GM11168 (cell line): ENCODE measurements around the gene PLCL1.

ENCODE experiments used
- in situ Hi-C: fragments of 300-500 bp; cut with MboI; formaldehyde crosslinking; loops from one replicate; pipeline ENCODE4 v1.12.0; 2022; ENCODE audit warnings: low sequenced_read_pairs; ENCODE audit not compliant: unreplicated experiment

PLCL1 gene

GRCh38 chr2:197914778-197915177, 110.4 kb downstream of the PLCL1 start:
- in situ Hi-C loops = no loop called here

GRCh38 chr2:197915548-197916265, 111.3 kb downstream of the PLCL1 start:
- in situ Hi-C loops = no loop called here

DNA sequence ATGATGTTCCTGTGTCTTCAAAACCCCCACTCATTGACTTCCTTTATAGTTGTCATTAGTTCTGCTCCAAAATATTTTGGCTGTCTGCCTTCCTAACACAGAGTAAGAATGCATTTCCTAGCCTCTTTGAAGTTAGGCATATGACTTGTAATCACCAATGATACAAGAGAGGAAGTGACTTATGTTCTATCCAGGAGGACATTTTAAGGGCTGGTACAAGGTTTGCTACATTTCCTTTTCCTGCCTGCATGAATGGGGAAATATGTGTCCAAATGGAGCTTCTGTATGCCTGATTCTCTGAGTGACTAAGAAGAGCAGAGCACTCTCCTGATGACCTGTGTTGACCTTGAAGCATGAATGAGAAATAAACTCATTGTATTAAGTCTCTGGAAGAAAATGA, 115.1 kb downstream of the PLCL1 start:
- in situ Hi-C loops = no loop called here

GRCh38 chr2:197920088-197920487, 115.7 kb downstream of the PLCL1 start:
- in situ Hi-C loops = no loop called here

DNA sequence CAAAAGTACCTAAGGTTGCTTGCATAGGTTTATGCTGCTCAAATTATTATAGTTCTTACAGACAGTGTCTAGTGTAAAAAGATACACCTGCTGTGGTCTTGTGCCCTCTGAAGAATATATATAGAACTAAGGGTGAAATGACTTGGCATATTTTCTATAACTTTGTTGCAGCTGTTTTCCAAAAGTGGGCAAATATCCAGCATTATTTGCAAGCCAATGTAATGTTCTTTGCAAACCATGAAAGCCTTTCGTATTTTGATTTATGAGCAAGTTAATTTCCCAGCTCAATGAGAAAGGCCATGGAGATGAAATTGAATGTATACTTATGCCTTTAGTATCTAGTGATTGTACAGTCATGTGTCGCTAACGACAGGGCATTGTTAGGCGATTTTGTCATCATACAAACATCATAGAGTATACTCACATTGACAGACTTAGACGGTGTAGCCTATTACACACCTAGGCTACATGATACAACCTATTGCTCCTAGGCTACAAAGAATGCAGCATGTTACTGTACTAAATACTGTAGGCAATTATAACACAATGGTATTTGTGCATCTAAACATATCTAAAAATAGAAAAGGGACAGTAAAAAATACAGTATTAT, 116.3 kb downstream of the PLCL1 start:
- in situ Hi-C loops = no loop called here

DNA sequence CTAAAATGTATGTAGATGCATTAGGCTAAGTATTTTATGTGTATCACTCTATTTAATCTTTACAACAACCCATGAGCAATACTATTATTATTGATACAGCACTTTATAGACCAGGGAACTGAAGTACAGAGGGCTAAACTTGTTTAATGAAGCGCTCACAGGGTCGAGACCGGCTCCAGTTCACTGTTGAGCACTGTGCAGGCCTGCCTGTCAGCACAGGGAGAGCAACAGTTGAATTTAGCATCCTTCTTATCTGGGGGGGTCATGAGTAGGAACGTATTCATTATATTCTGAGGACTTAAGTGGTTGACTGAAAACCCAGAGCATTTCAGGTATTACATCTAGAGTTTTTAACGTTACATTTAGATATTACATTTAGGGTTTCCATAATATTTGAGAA, 120.1 kb downstream of the PLCL1 start:
- in situ Hi-C loops = no loop called here

DNA sequence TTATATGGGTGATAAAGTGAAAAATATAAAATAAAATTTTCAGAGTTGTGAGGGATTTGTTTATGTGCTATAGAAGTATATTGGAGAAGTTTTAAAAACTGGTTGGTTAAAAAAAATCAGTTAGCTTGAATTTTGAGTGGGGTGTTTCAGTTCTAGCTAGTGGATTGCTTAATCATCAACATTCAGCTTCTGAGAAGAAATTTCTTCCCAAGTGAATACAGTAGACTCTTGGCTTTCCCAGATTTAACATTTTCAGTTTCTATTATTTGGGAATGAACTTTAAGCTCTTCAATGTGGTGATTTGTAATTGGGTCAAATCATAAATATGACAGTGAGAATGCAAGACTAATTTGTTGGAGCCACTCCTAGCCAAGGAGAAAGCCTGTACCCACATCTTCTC, 120.8 kb downstream of the PLCL1 start:
- in situ Hi-C loops = no loop called here

DNA sequence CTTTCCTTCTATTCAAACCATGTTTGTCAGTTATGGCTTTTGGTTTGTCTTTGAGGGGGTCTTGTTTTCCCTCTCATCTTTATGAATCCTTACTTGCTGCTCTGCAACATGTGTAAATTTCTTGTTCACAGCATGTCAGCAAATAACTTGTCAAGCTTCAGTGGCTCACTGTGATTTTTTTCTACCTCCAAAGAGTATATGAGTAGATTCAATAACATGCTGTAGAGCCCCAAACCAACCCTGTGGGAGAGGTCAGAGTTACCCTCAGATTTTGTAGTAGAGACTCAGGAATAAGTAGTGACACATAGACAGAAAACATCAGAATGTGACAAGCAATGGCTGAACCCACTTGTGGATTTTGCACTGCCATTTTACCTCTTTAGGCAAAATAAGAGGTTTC, 121.6 kb downstream of the PLCL1 start:
- in situ Hi-C loops = no loop called here

DNA sequence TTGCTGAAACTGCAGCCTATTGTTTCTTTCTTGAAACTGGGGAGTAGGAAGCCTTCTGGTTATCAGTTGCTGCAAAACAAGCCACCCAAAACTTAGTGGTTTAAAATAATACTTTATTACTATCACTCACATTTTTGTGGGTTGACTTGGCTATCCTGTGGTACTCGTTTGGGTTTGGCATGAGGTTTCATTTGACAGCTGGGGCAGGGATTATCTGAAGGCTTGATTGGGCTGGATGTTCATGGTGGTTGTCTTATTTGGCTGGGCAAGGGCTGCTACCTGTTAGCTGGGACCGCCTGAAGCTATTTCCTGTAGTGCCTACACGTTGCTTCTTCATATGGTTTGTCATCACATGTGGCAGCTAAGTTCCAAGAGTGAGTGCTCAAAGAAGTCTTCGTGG, 122.3 kb downstream of the PLCL1 start:
- in situ Hi-C loops = no loop called here

DNA sequence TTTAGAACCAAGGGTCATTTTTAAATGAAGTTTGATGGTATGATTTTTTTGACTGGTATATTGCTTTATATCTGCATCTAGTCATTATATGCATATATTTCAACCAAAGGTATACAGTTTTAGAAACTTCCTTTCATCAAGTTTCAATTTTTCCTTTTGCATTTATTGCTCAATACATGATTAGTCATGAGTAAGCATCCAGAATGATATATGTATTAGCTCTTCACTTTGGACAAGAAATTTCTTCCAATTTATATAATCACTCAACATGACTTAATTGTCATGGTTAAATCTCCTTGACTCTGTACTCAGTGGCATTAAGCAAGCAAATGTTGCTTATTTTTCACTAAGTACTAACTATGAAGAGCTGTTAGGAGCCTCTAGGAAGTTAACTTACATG, 123.6 kb downstream of the PLCL1 start:
- in situ Hi-C loops = no loop called here

GRCh38 chr2:197929008-197929885, 124.9 kb downstream of the PLCL1 start:
- in situ Hi-C loops = no loop called here

GRCh38 chr2:197929886-197930227, 125.5 kb downstream of the PLCL1 start:
- in situ Hi-C loops = no loop called here

DNA sequence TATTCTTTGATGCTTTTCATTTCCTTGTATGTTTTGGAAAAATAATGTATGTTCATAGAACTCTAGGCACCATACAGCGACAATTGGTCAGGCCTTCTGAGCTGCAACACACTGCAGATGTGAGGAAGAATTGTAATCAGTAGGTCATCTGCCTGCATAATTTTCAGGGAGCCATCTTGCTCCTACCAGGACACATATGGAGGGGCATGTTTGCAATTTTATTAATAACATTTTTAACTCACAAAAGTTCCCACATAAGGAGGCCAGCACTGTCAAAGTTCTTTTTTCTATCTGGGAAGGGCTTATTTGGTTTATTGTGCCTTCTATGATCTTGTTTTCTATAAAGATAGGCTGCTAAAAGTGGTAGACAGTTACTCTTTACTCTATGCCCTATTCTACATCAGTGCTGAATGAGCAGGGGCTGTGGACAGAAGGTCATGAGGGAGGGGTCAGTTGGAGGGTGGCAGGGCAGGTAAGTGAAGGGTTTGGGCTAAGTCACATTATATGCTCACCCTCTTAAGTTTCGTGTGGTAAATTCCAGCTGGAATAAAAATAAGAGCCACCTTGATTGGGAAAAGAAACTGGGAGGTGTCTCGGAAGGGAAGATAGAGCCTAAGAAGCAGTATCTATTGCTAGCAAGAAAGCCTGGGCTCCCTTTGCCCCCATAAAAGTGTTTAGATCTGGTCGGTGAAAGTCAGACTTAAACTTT, 126.3 kb downstream of the PLCL1 start:
- in situ Hi-C loops = no loop called here

DNA sequence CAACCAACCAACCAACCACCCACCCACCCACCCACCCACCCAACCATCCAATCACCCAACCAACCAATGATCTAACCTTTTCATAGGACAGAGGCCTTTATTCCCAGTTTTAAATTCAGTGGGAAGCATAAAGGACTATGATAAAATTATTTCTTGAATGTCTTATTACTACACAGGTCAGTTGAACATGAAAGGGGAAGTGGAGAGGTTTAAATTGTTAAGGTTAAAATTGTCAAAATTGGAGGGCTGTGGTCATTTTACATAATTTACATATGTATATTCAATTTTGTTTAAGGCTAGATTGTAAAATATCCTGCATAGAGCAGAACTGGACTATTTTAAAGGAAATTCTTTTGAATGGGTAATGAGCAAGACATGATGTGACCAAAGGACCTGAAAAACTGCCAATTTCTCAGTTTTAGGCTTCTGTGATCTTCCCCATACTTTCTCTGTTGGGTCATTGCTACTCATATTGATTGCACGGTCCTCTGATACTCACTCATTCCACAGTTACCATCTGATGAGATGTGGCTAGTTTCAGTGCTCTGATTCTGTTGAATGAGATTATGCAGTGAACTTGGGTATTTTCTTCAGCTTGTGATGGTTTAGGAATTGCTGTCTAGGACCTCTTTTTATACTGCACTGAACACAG, 127.4 kb downstream of the PLCL1 start:
- in situ Hi-C loops = no loop called here

DNA sequence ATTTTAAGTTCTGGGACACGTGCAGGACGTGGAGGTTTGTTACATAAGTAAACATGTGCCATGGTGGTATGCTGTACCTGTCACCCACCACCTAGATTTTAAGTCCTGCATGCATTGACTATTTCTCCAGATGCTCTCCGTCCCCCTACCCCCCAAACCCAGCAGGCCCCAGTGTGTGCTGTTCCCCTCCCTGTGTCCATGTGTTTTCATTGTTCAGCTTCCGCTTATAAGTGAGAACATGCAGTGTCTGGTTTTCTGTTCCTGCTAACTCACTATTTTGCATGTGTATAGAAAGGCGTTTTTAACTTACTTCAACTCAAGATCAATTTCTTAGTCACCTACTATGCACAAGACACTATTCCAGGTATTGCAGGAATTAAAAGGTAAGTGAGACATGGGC, 128.0 kb downstream of the PLCL1 start:
- in situ Hi-C loops = no loop called here

- in situ Hi-C loops = no loop called here
Observed at GRCh38 chr2:197934261-197934933, 130.0 kb downstream of the PLCL1 start.

DNA sequence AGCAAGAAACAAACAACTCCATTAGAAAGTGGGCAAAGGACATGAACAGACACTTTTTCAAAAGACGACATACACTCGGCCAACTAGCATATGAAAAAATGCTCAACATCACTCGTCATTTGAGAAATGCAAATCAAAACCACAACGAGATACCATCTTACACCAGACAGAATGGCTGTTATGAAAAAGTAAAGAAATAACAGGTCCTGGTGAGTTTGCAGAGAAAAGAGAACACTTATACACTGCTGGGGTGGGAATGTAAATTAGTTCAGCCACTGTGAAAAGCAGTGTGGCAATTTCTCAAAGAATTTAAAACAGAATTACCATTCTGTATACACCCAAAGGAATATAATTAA, 130.5 kb downstream of the PLCL1 start:
- in situ Hi-C loops = no loop called here

DNA sequence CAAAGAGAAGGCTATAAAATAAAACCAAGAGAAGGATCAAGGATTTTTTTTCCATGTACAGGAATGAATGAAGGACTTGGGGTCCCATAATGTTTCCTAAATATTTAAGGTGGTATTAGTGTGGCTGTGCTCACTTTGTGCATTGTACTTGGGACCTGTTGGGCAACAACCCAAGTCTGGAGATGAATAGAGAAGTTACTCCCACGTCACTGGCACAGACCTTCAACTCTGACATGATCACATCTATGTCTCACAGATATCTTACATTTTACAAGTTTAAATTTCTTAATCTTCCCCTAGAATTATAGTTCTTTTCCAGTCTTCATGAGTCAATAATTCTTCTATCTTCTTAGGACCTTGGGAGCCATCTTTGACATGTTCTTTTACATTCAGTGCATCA, 133.4 kb downstream of the PLCL1 start:
- in situ Hi-C loops = no loop called here

DNA sequence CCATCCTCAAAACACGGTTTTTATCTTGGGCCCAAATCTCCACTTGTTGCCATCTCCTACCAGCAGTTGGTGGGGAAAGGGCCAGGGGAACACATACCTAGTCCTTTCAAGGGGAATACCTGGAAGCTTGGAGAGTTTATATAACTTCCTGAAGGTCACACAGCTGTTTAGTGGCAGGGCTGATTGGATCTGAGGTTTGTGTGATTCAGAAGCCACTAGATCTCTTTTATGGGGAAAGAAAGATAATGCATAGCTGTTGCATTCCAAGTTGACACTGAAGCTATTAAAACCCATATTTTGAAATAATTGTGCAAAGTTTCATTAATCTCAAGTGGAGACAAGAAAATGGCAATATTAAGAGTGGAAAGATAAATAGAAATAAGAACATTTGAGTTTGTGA, 134.2 kb downstream of the PLCL1 start:
- in situ Hi-C loops = no loop called here

- in situ Hi-C loops = no loop called here
Observed at GRCh38 chr2:197939787-197940186, 135.4 kb downstream of the PLCL1 start.
